HG02884 (cell line): ENCODE data around the gene STMN1.
"Not testable (repeated sequence)": the region's sequence is repeated elsewhere in the genome, so short reads cannot be mapped to it uniquely, and the experiment has no call there.

Experiments used
- ATAC-seq: cut with Tn5 transposase; IDR thresholded peaks from one replicate; pipeline ENCODE4 v1.9.1; 2021; ENCODE audit warnings: mild to moderate bottlenecking, moderate library complexity; ENCODE audit not compliant: unreplicated experiment

STMN1 gene

DNA sequence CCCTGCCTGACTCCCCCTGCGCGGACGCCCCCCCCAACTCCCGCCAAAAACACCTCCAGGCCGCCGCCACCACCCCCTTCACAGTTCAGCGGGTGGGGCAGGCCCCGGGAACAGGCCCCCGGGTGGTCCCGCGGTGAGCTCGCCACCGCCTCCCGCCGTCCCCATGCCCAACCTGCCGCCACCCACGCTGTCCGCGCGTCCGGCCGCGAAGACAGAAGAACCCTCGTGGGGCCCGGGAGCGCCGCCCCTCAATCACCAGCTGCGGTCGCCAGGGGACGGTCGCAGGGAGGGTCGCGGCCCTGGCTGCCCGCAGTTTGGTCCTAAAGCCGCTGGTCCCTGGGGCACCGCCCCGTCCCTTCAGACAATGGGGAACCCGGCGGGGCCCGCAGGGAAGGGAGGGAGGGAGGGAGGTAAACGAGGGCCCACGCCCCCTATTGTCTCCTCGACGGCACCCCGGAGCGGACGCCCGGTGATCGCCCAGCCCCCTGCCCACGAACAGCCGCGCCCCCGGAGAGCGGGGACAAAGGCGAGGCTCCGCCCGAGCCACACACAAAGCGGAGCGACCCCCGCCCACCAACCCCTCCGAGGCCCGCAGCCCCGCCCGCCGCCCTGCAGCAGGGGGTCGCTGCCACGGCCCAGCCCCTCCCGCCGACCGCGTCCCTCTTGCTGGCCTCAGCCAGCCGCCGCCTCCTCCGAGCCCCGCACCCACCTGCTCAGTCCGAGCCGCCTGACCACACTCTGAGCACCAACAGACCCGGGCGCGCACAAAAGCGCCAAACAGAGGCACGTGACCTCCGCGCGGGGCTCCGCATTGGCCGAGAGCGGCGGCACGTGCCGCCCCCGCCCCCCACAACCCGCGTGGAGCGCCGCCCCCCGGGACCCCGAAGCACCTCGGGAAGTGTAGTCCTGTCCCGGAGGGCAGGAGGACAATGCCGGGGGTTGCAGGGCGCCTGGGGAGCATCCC lies at the start of gene STMN1:
STMN1 (minus strand) TSS at position 740 of the 964 bp plus-strand sequence. CDS start 1,743 bp downstream, outside the sequence.
- peak; percentile 58 for ATAC-seq

DNA sequence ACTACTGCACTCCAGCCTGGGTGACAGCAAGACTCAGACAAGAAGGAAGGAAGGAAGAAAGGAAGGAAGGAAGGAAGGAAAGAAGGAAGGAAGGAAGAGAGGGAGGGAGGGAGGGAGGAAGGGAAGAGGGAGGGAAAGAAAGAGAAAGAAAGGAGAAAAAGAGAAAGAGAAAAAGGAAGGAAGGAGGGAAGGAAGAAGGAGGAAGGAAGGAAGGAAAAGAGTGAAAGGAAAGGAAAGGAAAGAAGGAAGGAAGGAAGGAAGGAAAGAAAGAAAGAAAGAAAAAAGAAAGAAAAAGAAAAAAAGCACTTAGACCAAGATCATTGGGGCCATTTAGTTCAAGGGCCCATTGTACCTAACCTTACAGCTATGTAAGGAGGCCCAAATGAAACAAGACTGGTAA lies 49.3 kb upstream of the STMN1 start:
- ATAC-seq = no peak

DNA sequence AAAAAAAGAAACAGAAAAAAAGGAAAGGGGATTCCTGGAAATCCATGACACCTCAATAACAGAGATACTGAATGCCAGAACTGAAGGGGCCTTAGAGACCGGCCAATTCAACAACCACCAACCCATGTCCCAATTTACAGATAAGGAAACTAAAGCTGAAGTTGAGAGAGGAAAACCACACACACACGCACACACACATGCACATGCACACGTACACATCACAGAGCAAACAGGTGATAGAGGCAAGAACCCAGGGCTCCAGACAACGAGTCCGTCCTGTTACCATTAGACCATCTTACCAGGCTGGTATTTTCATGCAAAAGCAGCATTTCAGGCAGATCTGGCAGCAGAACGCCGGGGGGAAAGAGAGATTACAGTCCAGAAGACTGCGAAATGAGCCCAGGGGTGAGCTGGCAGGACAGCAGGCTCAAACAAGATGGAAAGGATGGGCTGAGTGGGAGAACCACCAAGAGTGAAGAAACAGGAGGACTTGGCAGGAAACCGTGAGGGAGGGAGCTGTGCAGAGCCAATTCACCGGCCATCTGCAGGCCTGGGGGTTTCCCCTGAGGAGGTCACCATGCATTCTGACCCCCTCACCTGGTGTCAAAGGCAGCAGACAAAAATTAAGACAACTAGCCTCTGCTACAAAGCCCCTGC lies 48.2 kb upstream of the STMN1 start:
- no peak for ATAC-seq

DNA sequence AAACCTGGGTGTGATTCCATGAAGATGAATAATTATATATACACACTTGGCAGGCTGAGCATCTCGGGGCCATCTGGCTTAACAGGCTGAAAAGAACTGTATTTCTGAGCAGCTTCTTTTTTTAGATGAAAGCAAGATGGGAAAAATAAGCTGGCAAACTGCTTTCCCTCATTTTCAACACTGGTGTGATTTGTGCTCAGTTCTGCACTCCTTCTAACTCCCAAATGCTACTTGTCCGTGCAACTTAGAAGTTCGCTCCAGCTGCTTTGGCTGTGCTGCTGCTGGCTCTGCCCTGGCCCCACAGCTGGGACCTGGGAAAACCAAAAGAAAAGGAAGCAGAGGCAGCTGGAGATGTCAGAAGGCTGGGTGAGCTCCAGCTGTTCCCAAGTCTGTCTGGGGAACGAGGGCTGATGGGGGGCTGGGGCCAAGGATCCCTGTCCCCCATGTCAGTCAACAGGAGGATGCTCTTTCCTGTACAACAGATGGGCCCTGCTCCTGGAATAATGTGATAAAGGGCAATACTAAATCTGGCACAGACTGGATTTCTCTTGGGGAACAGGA lies 46.7 kb upstream of the STMN1 start:
- ATAC-seq = no peak

DNA sequence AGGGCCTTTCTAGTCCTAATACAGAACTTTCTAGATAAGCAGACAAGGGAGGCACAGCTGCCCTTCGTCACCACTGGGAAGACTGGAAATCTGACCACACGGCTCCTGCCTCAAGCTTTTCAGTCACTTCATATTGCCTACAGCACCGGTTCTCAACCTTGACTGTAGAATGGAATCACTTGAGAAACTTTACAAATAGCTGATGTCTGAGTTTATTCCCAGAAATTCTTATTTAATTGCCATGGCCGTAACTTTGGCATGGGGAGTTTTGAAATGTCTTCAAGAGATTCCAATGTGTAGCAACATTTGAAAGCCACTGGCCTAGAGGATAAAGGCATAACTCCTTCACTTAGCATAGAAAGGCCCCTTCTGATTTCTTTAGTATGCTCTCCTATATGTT lies 42.4 kb upstream of the STMN1 start:
- no peak for ATAC-seq

GRCh38 chr1:25947027-25947426 lies 40.8 kb upstream of the STMN1 start:
- ATAC-seq = no peak

DNA sequence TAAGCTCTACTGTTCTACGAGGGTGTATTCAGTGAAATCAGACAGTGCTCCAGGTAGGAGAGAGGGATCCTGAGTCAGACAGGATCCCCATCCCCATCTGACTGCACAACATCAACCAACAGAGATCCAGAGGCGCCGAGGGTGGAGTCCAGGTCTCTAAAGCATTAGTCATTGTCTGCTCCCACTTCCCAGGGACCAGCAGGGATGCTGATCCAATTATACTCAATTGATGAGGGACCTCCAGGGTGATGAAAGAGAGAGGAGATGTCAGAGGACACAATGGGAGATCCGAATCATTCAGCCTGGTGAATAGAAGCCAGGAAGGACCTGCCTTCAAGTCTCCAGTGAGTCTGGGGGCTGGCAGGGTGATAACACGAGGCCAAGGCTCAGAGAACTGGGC lies 39.5 kb upstream of the STMN1 start:
- no peak for ATAC-seq

DNA sequence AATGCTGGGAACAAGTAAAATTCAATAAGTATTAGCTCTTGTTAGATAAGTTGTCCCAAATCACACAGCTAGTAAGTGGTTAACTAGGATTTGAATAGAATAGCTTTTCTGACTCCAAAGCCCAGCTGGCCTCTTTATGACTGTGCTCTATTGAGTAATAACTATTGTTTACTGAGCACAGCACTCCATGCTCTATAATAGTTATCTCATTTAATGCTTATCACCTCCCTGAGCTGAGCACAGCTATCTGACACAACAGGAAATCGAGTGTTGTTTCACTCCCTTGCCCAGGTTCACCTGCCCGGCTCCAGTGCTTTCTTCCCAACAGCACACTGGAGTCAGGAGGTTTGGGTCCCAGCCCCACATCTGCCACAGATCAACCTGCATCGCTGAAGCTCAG lies 38.8 kb upstream of the STMN1 start:
- ATAC-seq = no peak

GRCh38 chr1:25943511-25943910 lies 37.3 kb upstream of the STMN1 start:
- not testable (repeated sequence) for ATAC-seq

DNA sequence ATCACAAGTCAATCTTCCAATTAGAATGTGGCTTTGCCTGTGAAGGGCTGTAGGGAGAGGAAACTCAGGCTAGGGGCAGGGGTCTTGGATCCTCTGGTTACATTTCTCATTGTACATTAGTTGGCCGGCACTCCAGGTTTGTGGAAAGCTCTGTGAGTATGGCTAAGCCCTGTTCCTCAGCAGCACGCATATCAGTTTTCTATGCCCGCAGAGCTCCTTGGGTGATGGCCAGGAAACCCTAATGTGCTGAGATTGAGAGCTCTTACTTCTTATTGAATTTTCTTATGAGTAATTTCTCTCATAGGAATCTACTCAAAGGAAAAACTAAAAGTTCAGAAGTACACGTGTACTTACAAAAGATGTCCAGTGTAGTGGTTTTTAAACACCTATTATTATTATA lies 30.7 kb upstream of the STMN1 start:
- ATAC-seq = no peak

DNA sequence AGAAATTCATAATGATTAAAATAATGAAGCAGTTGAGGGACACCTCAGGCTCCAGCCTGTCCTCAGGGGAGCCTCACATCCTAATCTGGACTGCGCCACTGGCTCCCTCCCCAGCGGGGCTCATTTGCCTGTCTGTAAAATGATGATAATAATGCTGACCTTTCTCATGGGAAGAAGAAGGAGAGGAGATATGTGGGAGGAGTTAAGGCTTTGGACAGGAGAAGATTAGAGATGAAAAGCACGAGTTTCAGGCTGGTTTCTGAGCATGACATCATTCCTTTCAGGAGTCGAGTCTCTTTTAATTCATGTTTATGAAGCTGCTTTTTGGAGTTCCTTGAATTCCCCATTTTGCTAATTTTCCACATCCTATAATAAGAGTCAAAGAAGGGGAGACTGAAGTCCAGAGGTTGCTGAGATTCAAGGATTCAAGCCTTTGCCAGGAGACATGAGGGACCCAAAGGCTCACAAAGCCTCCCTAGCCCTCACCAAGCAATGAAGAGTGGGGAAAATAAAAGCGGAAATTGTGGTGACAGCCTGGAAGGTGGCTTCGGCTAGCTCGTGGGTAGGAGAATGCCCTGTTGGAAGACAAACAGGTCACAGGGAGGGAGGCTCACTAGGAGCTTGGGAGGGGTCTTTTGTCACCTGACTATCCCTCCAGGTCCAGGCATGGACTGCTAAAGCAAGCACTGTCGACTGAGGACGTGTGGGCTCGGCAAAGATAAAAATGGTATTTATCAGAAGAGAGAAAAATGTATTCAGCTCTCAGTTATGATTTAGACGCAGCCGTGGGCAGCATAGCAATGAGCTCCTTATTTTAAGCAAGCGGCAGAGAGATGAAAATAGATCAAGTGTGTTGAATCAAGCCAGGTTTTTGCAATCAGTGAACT lies 27.5 kb upstream of the STMN1 start:
- no peak for ATAC-seq

DNA sequence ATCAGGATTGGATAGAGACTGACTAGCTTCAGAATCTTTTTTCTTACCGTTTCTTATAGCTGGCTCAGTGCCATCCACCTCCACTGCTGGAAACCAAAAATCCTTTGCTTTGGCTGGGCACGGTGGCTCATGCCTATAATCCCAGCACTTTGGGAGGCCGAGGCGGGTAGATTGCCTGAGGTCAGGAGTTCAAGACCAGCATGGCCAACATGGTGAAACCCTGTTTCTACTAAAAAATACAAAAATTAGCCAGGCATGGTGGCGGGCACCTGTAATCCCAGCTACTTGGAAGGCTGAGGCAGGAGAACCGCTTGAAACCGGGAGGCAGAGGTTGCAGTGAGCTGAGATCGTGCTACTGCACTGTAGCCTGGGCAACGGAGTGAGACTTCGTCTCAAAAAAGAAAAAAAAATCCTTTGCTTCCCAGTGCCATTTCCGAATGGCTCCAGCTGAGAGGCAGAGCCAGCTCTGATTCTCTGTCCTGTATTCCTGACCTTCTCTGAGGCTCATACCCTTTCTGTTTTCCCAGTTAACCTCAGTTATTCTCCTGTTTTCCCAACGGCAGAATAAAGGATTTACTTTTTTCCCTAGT lies 26.7 kb upstream of the STMN1 start:
- not testable (repeated sequence) for ATAC-seq

DNA sequence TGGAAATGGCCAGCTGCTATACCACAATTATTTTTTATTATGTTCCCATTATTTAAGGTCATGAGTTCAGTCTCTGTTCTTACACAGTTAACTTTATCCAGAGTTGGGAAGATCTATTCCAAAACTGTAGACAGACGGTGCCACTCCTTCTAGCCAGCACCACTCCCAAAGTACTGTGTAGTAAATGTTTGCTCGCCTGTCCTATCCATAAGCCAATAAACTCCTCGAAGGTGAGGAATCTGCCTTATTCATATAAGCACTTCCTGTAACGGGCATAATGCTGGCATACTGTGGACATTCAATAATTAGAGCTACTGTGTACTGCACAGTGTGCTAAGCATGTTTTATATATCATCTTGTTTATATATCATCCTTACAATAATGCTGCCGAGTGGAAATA lies 26.1 kb upstream of the STMN1 start:
- ATAC-seq = no peak

- ATAC-seq = no peak
Observed at GRCh38 chr1:25929016-25929415, 22.8 kb upstream of the STMN1 start.

DNA sequence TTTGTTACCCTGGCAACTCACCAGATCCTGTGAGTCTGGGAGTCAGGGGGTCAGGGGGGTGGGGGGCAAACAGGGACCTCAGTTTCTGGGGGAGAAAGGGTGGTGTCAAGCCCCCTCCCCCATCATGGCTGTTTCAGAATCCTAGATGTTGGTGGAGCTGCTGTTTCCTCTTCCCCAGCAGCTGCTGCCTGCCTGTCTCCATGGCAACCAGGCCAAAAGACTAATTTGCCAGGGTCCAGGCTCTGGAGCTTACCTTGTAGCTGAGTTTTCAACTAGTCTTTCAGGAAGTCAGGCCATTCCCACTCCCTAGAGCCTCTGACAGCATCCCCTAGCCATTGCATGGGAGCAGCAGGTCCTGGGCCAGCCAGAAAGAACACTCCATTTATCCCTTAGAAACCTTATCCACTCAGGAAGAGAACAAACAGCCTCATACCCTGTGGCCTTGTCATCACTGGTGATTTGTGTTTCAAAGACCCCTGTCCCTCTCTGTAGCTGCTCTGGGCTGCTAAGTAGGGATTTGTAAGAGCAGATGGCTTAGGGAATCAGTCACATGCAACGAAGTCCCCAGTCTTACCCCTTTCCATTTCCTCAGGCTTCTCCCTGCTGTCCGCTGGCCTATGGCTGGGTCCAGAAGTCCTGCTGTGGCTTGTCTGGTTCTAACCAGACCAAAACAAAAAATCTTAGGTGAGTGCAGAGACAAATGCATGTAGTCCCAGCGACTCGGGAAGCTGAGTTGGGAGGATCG lies 21.5 kb upstream of the STMN1 start:
- no peak for ATAC-seq

GRCh38 chr1:25926731-25927496 lies 20.7 kb upstream of the STMN1 start:
- ATAC-seq = no peak

- ATAC-seq = no peak
Observed at GRCh38 chr1:25924454-25924853, 18.2 kb upstream of the STMN1 start.

GRCh38 chr1:25922971-25923552 lies 16.8 kb upstream of the STMN1 start:
- ATAC-seq = no peak
